Lower leg skin (tissue), 3 donors: Measurements from ENCODE around the gene FEZ2.

ENCODE experiments used
- POLR2A ChIP-seq, 2 donors: fragments of 450-650 bp; IDR thresholded peaks; one replicate each; pipeline ENCODE4 v1.6.1; 2016 to 2017; ENCODE audit warnings: antibody characterized with exemption in 2 of 2, mild to moderate bottlenecking in 1 of 2, moderate library complexity in 1 of 2
- TF ChIP-seq, protein P1 (sequence below), 3 donors: fragments of 450-650 bp; IDR thresholded peaks; one replicate each; pipeline ENCODE4 v1.5.1; 2016; ENCODE audit warnings: antibody characterized with exemption in 3 of 3, mild to moderate bottlenecking in 3 of 3, moderate library complexity in 2 of 3

DNA sequence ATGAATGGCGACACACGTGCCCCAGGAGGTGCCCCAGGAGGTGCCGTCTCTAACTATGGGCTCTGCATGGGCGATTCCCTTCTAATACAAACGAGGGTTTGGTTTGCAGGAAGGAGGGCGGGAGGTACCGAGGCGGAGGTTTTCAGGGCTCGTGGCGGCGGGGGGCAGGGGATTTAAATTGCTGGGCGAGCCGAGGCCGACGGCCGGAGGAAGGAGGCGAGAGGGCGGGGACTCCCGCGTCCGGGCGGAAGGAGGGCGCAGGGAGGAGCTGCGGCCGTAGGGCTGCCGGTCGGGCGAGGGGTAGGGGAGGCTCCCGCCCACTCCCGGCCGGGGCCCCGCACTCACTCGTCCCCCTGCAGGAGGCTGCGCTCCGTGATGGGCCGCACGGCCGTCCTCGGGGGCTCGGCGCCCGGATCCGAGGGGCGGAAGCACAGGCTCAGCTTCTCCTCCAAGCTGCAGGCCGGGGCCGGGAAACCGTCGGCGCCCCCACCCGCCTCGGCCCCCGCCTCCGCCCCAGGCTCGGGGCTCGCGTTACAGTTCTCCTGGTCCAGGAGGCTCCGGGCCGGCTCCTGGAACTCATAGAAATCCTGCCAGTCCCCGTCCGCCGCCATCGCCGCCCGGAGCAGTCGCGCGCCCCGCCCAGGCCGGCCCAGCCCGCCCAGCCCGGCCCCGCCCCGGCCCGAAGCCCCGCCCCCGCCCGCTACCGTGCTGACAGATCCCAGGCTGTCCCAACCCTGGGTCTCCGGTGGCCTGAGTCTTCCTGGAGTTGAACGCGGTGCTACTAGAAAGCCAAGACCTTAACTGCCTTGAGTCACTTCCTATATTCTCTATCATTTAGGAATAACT, at the start of gene FEZ2:
- TF ChIP-seq, protein P1, sequence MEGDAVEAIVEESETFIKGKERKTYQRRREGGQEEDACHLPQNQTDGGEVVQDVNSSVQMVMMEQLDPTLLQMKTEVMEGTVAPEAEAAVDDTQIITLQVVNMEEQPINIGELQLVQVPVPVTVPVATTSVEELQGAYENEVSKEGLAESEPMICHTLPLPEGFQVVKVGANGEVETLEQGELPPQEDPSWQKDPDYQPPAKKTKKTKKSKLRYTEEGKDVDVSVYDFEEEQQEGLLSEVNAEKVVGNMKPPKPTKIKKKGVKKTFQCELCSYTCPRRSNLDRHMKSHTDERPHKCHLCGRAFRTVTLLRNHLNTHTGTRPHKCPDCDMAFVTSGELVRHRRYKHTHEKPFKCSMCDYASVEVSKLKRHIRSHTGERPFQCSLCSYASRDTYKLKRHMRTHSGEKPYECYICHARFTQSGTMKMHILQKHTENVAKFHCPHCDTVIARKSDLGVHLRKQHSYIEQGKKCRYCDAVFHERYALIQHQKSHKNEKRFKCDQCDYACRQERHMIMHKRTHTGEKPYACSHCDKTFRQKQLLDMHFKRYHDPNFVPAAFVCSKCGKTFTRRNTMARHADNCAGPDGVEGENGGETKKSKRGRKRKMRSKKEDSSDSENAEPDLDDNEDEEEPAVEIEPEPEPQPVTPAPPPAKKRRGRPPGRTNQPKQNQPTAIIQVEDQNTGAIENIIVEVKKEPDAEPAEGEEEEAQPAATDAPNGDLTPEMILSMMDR (IDR thresholded peaks at IDR 0.05), result no peak
- no peak for TF ChIP-seq POLR2A (IDR thresholded peaks at IDR 0.05)
